Keratinocyte (primary cell): Measurements from ENCODE around the gene CYP4F3.

Source experiments
- EZH2 ChIP-seq: IDR thresholded peaks from one replicate; pipeline ENCODE4 v1.6.1; 2012; ENCODE audit warnings: inconsistent platforms, mild to moderate bottlenecking, low read length, moderate library complexity
- TF ChIP-seq, protein P1 (sequence below), 3 experiments: IDR thresholded peaks in 1 of 3; conservative IDR thresholded peaks in 1 of 3; optimal IDR thresholded peaks in 1 of 3; 2 replicates in 2 of 3; 3 replicates in 1 of 3; pipeline versions ENCODE3 to v1.5.1; 2011; ENCODE audit warnings: low read length in 3 of 3, mild to moderate bottlenecking in 3 of 3, moderate library complexity in 2 of 3, control low read depth in 1 of 3, inconsistent platforms in 1 of 3; ENCODE audit not compliant: insufficient read depth in 2 of 3; ENCODE audit errors: extremely low read depth in 1 of 3

DNA sequence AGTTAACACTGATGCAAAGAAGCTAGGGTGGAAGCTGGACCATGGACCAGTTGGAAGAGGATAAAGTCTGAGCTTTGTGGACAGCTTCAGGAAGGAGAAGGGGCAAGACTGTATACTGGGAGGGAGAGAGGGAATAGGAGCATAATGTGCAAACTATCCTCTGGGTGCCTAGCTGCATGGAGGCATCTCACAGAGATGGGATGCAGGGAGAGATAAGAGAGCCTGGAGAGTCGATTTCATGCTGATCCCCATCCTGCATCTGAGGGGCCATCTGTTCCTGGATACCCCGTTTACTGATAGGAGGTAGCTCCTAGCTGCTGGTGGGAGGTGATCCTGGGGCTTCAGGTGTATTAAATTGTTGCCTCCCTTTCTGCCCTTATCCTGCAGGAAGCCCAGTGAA is 8.8 kb downstream of the CYP4F3 start:
- no peak for TF ChIP-seq EZH2
- TF ChIP-seq, protein P1, sequence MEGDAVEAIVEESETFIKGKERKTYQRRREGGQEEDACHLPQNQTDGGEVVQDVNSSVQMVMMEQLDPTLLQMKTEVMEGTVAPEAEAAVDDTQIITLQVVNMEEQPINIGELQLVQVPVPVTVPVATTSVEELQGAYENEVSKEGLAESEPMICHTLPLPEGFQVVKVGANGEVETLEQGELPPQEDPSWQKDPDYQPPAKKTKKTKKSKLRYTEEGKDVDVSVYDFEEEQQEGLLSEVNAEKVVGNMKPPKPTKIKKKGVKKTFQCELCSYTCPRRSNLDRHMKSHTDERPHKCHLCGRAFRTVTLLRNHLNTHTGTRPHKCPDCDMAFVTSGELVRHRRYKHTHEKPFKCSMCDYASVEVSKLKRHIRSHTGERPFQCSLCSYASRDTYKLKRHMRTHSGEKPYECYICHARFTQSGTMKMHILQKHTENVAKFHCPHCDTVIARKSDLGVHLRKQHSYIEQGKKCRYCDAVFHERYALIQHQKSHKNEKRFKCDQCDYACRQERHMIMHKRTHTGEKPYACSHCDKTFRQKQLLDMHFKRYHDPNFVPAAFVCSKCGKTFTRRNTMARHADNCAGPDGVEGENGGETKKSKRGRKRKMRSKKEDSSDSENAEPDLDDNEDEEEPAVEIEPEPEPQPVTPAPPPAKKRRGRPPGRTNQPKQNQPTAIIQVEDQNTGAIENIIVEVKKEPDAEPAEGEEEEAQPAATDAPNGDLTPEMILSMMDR (optimal IDR thresholded peaks at IDR 0.05 in 1 of 3, IDR thresholded peaks at IDR 0.05 in 1 of 3, conservative IDR thresholded peaks at IDR 0.05 in 1 of 3; ENCODE audit: extremely low read depth in 1 of 3, insufficient read depth in 2 of 3, low read length in 3 of 3), result no peak
